Neural crest cell (in vitro differentiated cells): Measurements from ENCODE around the gene PLXNA1. TPM values are rescaled to one million over a fixed set of nuclear protein-coding genes. Genes with fewer than 3 reads are reported as not detected.

ENCODE experiments used
- DNase-seq: peaks from one replicate; pipeline ENCODE4 v3.0.0; 2021; ENCODE audit warnings: low read depth, mixed read lengths, low spot score
- H3K27ac Mint-ChIP-seq: one replicate; pipeline ENCODE4 v1.8.0; 2021; ENCODE audit warnings: mild to moderate bottlenecking, mixed read lengths; ENCODE audit not compliant: unreplicated experiment
- H3K27me3 Mint-ChIP-seq: 2 replicates; pipeline ENCODE4 v1.8.0; 2021; ENCODE audit warnings: low read depth, mild to moderate bottlenecking, mixed read lengths
- H3K36me3 Mint-ChIP-seq: 2 replicates; pipeline ENCODE4 v1.8.0; 2021; ENCODE audit warnings: low read depth, mild to moderate bottlenecking, mixed read lengths
- H3K4me1 Mint-ChIP-seq: 2 replicates; pipeline ENCODE4 v1.8.0; 2021; ENCODE audit warnings: mixed read lengths
- H3K4me3 Mint-ChIP-seq: one replicate; pipeline ENCODE4 v1.8.0; 2021; ENCODE audit warnings: mild to moderate bottlenecking, mixed read lengths
- H3K9me3 Mint-ChIP-seq: 2 replicates; pipeline ENCODE4 v1.8.0; 2021; ENCODE audit warnings: mixed read lengths
- CTCF ChIP-seq: fragments of 200-600 bp; sonication (generic); conservative IDR thresholded peaks from 2 replicates; pipeline ENCODE4 v1.5.0; 2021; ENCODE audit warnings: antibody characterized with exemption, mild to moderate bottlenecking
- total RNA-seq: library from RNA; stranded (reverse); gene quantifications from 2 replicates; pipeline ENCODE4 v1.2.1, GENCODE V29; 2021

The PLXNA1 gene
- total RNA-seq, 1 donor from 2014 or later: 94.0 TPM

- Mint-ChIP-seq H3K27me3 (no peaks in the 10 kb centered on the region), H3K4me1 (peaks cover 6% of the 10 kb centered on the region), H3K36me3 (no peaks in the 10 kb centered on the region), H3K4me3 (peak overlapping the region; percentile 56), H3K27ac (no peak overlapping the region), H3K9me3 (no peaks in the 10 kb centered on the region)
- no peak for TF ChIP-seq CTCF
- no peak for DNase-seq
Observed at GRCh38 chr3:126990024-126990700, 7.2 kb downstream of the PLXNA1 start.

- Mint-ChIP-seq H3K27me3 (no peaks in the 10 kb centered on the region), H3K4me1 (no peaks in the 10 kb centered on the region), H3K9me3 (no peaks in the 10 kb centered on the region), H3K27ac (no peak overlapping the region), H3K36me3 (no peaks in the 10 kb centered on the region), H3K4me3 (peak overlapping the region; percentile 56)
- no peak for DNase-seq
- no peak for TF ChIP-seq CTCF
Observed at GRCh38 chr3:126990890-126991289, 8.0 kb downstream of the PLXNA1 start.

GRCh38 chr3:126991366-126992200 lies 8.7 kb downstream of the PLXNA1 start:
- DNase-seq: no peak
- H3K4me1 Mint-ChIP-seq: no peaks in the 10 kb centered on the region
- H3K9me3 Mint-ChIP-seq: no peaks in the 10 kb centered on the region
- no peaks in the 10 kb centered on the region for H3K27me3 Mint-ChIP-seq
- no peak for TF ChIP-seq CTCF
- H3K4me3 Mint-ChIP-seq: no peak overlapping the region
- H3K36me3 Mint-ChIP-seq: no peaks in the 10 kb centered on the region
- no peak overlapping the region for H3K27ac Mint-ChIP-seq

- DNase-seq: no peak
- no peak overlapping the region for H3K4me3 Mint-ChIP-seq
Observed at GRCh38 chr3:126992216-126992615, 9.3 kb downstream of the PLXNA1 start.

GRCh38 chr3:126992776-126993175 lies 9.9 kb downstream of the PLXNA1 start:
- no peaks in the 10 kb centered on the region for H3K9me3 Mint-ChIP-seq
- DNase-seq: no peak
- no peaks in the 10 kb centered on the region for H3K36me3 Mint-ChIP-seq
- H3K4me3 Mint-ChIP-seq: no peak overlapping the region
- no peak for TF ChIP-seq CTCF
- H3K27ac Mint-ChIP-seq: no peak overlapping the region
- H3K27me3 Mint-ChIP-seq: no peaks in the 10 kb centered on the region
- no peaks in the 10 kb centered on the region for H3K4me1 Mint-ChIP-seq

More at GRCh38 chr3:126992216-126992615, 9.3 kb downstream of the PLXNA1 start:
- Mint-ChIP-seq H3K4me1 (no peaks in the 10 kb centered on the region), H3K27ac (no peak overlapping the region), H3K9me3 (no peaks in the 10 kb centered on the region), H3K27me3 (no peaks in the 10 kb centered on the region), H3K36me3 (no peaks in the 10 kb centered on the region)
- TF ChIP-seq CTCF: no peak
